HEK293 (cell line): ENCODE results near the gene PRAC1.

ENCODE experiments used
- CTCF ChIA-PET: fragments of 350-600 bp; formaldehyde crosslinking; extraction: SDS; loops from one replicate; lab custom pipeline; 2021; ENCODE audit warnings: antibody characterized with exemption; lab: Yijun Ruan, JAX
- POLR2A ChIA-PET: fragments of 300-600 bp; formaldehyde crosslinking; extraction: SDS; loops from one replicate; lab custom pipeline; 2020; ENCODE audit warnings: antibody characterized with exemption, inconsistent platforms; lab: Yijun Ruan, JAX
- H3K27ac ChIP-seq: fragments of 200-500 bp; sonication (Bioruptor generic); 2 replicates; pipeline ENCODE4 v1.5.1; 2014; ENCODE audit warnings: low read depth, low read length, control low read depth, inconsistent platforms; ENCODE audit errors: extremely low read depth
- H3K36me3 ChIP-seq, 2 experiments: fragments of 200-500 bp in 1 of 2; sonication (Bioruptor generic) in 1 of 2; 1 replicate in 1 of 2; 2 replicates in 1 of 2; pipeline ENCODE4 v1.5.1; 2014 to 2017; ENCODE audit warnings: inconsistent platforms in 2 of 2, low read length in 2 of 2; ENCODE audit not compliant: control insufficient read depth in 2 of 2, insufficient read depth in 1 of 2
- H3K4me1 ChIP-seq: fragments of 200-500 bp; sonication (Bioruptor generic); 2 replicates; pipeline ENCODE4 v1.5.1; 2014; ENCODE audit warnings: mild to moderate bottlenecking, low read length, inconsistent platforms; ENCODE audit not compliant: control insufficient read depth, insufficient read depth
- H3K4me3 ChIP-seq: 2 replicates; pipeline ENCODE4 v1.5.1; 2011; ENCODE audit warnings: low read depth, mild to moderate bottlenecking, control low read depth, low read length, moderate library complexity
- H3K9me3 ChIP-seq: fragments of 200-500 bp; sonication (Bioruptor generic); 2 replicates; pipeline ENCODE4 v1.5.1; 2014; ENCODE audit warnings: low read depth, low read length, inconsistent platforms; ENCODE audit not compliant: control insufficient read depth, insufficient read depth
- GLIS1 ChIP-seq: fragments of 450-650 bp; formaldehyde crosslinking; IDR thresholded peaks from 2 replicates; pipeline ENCODE4 v1.5.1; 2016; ENCODE audit warnings: missing biosample characterization, missing genetic modification characterization
- REPIN1 ChIP-seq: fragments of 450-650 bp; formaldehyde crosslinking; IDR thresholded peaks from 2 replicates; pipeline ENCODE4 v1.5.1; 2017; ENCODE audit warnings: missing biosample characterization, missing genetic modification characterization, low read depth
- SETDB1 ChIP-seq: IDR thresholded peaks from one replicate; pipeline ENCODE4 v1.6.1; 2017; ENCODE audit warnings: mild to moderate bottlenecking, low read length, moderate library complexity, mixed read lengths; ENCODE audit not compliant: insufficient read length
- TCF7L2 ChIP-seq: IDR thresholded peaks from 2 replicates; pipeline ENCODE4 v1.6.1; 2011; ENCODE audit warnings: low read depth, mild to moderate bottlenecking, inconsistent platforms, low read length, moderate library complexity, borderline replicate concordance
- ZBTB10 ChIP-seq: fragments of 450-650 bp; formaldehyde crosslinking; IDR thresholded peaks from 2 replicates; pipeline ENCODE4 v1.5.1; 2016; ENCODE audit warnings: missing biosample characterization, missing genetic modification characterization
- ZBTB6 ChIP-seq: fragments of 450-650 bp; formaldehyde crosslinking; IDR thresholded peaks from 2 replicates; pipeline ENCODE4 v1.5.1; 2017; ENCODE audit warnings: missing biosample characterization, missing genetic modification characterization
- ZBTB7A ChIP-seq: fragments of 450-650 bp; formaldehyde crosslinking; IDR thresholded peaks from 2 replicates; pipeline ENCODE4 v1.5.1; 2016; ENCODE audit warnings: low read depth, missing biosample characterization, missing genetic modification characterization
- ZNF16 ChIP-seq: fragments of 450-650 bp; formaldehyde crosslinking; IDR thresholded peaks from 2 replicates; pipeline ENCODE4 v1.5.1; 2016; ENCODE audit warnings: low read depth, missing biosample characterization, missing genetic modification characterization
- ZNF169 ChIP-seq: fragments of 450-650 bp; formaldehyde crosslinking; IDR thresholded peaks from 2 replicates; pipeline ENCODE4 v1.5.1; 2016; ENCODE audit warnings: missing biosample characterization, missing genetic modification characterization
- ZNF2 ChIP-seq: fragments of 450-650 bp; formaldehyde crosslinking; IDR thresholded peaks from 2 replicates; pipeline ENCODE4 v1.5.1; 2016; ENCODE audit warnings: missing biosample characterization, missing genetic modification characterization
- ZNF223 ChIP-seq: fragments of 450-650 bp; formaldehyde crosslinking; IDR thresholded peaks from 2 replicates; pipeline ENCODE4 v1.5.1; 2016; ENCODE audit warnings: missing biosample characterization, missing genetic modification characterization
- ZNF37A ChIP-seq: fragments of 450-650 bp; IDR thresholded peaks from 2 replicates; pipeline ENCODE4 v1.5.1; 2018; ENCODE audit warnings: missing biosample characterization, missing genetic modification characterization
- ZNF416 ChIP-seq: fragments of 450-650 bp; formaldehyde crosslinking; IDR thresholded peaks from 2 replicates; pipeline ENCODE4 v1.5.1; 2016; ENCODE audit warnings: missing biosample characterization, missing genetic modification characterization
- ZNF521 ChIP-seq: fragments of 450-650 bp; formaldehyde crosslinking; IDR thresholded peaks from 2 replicates; pipeline ENCODE4 v1.5.1; 2017; ENCODE audit warnings: missing biosample characterization, mild to moderate bottlenecking, missing genetic modification characterization
- ZNF571 ChIP-seq: fragments of 450-650 bp; formaldehyde crosslinking; IDR thresholded peaks from 2 replicates; pipeline ENCODE4 v1.5.0; 2017; ENCODE audit warnings: missing biosample characterization, missing genetic modification characterization
- ZNF596 ChIP-seq: fragments of 450-650 bp; IDR thresholded peaks from 2 replicates; pipeline ENCODE4 v1.5.0; 2018; ENCODE audit warnings: missing biosample characterization, mild to moderate bottlenecking, missing genetic modification characterization, moderate library complexity
- ZNF624 ChIP-seq: fragments of 450-650 bp; formaldehyde crosslinking; IDR thresholded peaks from 2 replicates; pipeline ENCODE4 v1.5.1; 2017; ENCODE audit warnings: missing biosample characterization, missing genetic modification characterization
- ZNF629 ChIP-seq: fragments of 450-650 bp; formaldehyde crosslinking; IDR thresholded peaks from 2 replicates; pipeline ENCODE4 v1.5.1; 2017; ENCODE audit warnings: missing biosample characterization, missing genetic modification characterization
- ZNF701 ChIP-seq: fragments of 450-650 bp; formaldehyde crosslinking; IDR thresholded peaks from 2 replicates; pipeline ENCODE4 v1.5.1; 2016; ENCODE audit warnings: missing biosample characterization, missing genetic modification characterization
- ZNF704 ChIP-seq: fragments of 450-650 bp; formaldehyde crosslinking; IDR thresholded peaks from 2 replicates; pipeline ENCODE4 v1.5.1; 2016; ENCODE audit warnings: missing biosample characterization, missing genetic modification characterization
- ZSCAN16 ChIP-seq: fragments of 450-650 bp; formaldehyde crosslinking; IDR thresholded peaks from 2 replicates; pipeline ENCODE4 v1.5.1; 2016; ENCODE audit warnings: missing biosample characterization, missing genetic modification characterization
- ZSCAN18 ChIP-seq: fragments of 450-650 bp; formaldehyde crosslinking; IDR thresholded peaks from 2 replicates; pipeline ENCODE4 v1.5.1; 2016; ENCODE audit warnings: missing biosample characterization, missing genetic modification characterization

PRAC1 gene

GRCh38 chr17:48753794-48754499 lies 31.6 kb upstream of the PRAC1 start:
- CTCF ChIA-PET: interaction anchor here (0.7 kb wide), 1 partner anchor 125 kb away, joined by 3 read pairs; no protein-coding TSS in a partner anchor
- TF ChIP-seq ZNF629 (tag by site-specific recombination) (no peak), REPIN1 (tag by site-specific recombination) (no peak), ZNF416 (tag by site-specific recombination) (no peak), ZNF596 (tag by site-specific recombination) (no peak), ZNF624 (no peak), ZNF223 (no peak)
- no peaks in the 10 kb centered on the region for H3K36me3 ChIP-seq
- H3K27ac ChIP-seq: no peak overlapping the region
- no peaks in the 10 kb centered on the region for H3K4me1 ChIP-seq
- H3K4me3 ChIP-seq: no peak overlapping the region
- H3K9me3 ChIP-seq: no peaks in the 10 kb centered on the region
- POLR2A ChIA-PET: interaction anchor here (0.6 kb wide), 1 partner anchor 41 kb away, joined by 3 read pairs; no protein-coding TSS in a partner anchor

DNA sequence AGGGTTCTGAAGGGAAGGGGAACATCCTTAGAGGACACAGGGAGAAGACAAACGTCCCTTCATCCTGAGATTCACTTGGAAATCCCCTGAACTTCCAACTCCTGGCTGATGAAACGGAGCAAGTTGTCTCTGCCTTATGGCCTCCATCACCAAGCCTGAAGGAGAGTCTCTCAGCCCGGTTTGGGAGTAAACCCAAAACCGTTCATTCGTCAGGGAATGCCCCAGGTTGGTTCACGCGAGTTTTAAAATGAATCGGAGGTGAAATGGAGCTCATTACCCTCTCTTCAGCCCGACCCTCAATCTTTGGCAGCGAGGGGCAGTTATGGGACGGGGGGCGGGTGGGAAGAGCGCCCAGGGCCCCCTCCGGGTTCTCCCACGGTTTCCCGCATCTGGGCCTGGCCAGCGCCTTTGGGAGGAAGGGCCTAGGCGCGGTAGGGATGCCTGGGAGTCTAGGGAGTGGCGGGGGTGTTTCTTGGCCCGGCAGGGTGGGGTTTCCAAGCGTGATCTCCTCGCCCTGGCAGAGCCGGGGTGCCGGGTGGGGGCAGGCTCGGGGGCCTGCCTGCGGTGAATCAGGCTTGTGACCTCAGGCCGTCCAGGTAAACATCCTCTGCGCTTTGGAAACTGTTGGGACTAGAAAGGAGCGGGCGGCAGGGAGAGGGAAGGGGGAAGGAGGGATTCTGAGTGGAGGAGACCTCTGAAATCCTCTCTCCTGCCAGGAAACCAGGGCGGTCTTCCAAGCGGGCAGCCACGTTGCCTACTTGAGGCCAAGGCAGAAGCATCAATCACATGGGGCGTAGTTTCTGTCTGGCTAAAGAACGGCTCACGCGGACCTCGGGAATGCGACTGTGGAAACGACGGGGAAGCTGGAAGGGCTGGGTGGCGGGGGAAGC lies 30.3 kb upstream of the PRAC1 start:
- no peaks in the 10 kb centered on the region for H3K4me1 ChIP-seq
- CTCF ChIA-PET: interaction anchor here (0.7 kb wide), 1 partner anchor 127 kb away, joined by 3 read pairs; no protein-coding TSS in a partner anchor
- H3K27ac ChIP-seq: no peak overlapping the region
- H3K4me3 ChIP-seq: no peak overlapping the region
- no peaks in the 10 kb centered on the region for H3K36me3 ChIP-seq
- no peaks in the 10 kb centered on the region for H3K9me3 ChIP-seq
- TF ChIP-seq ZSCAN16 (tag by site-specific recombination): no peak
- TF ChIP-seq ZNF521 (tag by site-specific recombination): no peak
- TF ChIP-seq ZNF416 (tag by site-specific recombination): no peak
- no peak for TF ChIP-seq ZNF16 (tag by site-specific recombination)
- no peak for TF ChIP-seq ZBTB6
- TF ChIP-seq ZNF704 (tag by site-specific recombination): no peak
- POLR2A ChIA-PET: no interaction called here

GRCh38 chr17:48751733-48752398 lies 29.5 kb upstream of the PRAC1 start:
- ChIA-PET CTCF (interaction anchor here (0.7 to 1.3 kb wide), 4 partner anchors 25 to 74 kb away, joined by 3 to 5 read pairs (median 4); no protein-coding TSS in a partner anchor), POLR2A (no interaction called here)

More at GRCh38 chr17:48751733-48752398, 29.5 kb upstream of the PRAC1 start:
- TF ChIP-seq ZBTB7A (tag by site-specific recombination) (no peak), ZNF571 (tag by site-specific recombination) (no peak), ZSCAN18 (tag by site-specific recombination) (no peak), GLIS1 (no peak), ZNF701 (tag by site-specific recombination) (no peak), SETDB1 (no peak), TCF7L2 (no peak), ZNF169 (tag by site-specific recombination) (no peak), ZBTB10 (tag by site-specific recombination) (no peak), ZSCAN16 (tag by site-specific recombination) (no peak), ZNF37A (tag by site-specific recombination) (no peak), ZNF2 (tag by site-specific recombination) (no peak)
- Histone ChIP-seq H3K4me1 (no peaks in the 10 kb centered on the region), H3K9me3 (no peaks in the 10 kb centered on the region), H3K4me3 (no peak overlapping the region), H3K27ac (no peak overlapping the region), H3K36me3 (no peaks in the 10 kb centered on the region)
